ENCODE data around the gene GLRB. TPM values are rescaled to one million over a fixed set of nuclear protein-coding genes. Genes with fewer than 3 reads are reported as not detected.

GLRB gene
- total and polyA plus RNA-seq, 9 of the 15 experiments (the other 6 are each of a cell fraction or from before 2014, with no cell fraction given): not detected

DNA sequence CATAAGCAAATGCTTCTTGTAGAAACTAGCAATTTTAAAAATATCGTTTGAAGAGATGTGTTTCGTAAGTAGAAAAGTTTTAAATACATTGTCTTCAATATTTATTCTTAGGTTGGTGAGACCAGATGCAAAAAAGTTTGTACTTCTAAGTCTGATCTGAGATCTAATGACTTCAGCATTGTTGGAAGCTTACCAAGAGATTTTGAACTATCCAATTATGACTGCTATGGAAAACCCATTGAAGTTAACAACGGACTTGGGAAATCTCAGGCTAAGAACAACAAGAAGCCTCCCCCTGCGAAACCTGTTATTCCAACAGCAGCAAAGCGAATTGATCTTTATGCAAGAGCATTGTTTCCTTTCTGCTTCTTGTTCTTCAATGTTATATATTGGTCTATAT is 94.4 kb downstream of the GLRB start:
- WGBS (ENCODE audit: insufficient coverage, low coverage, missing lambda C conversion rate): 0% methylated on average over 5 of the region's 5 CpGs
- FAIRE-seq: no peak
- intact Hi-C loops (cut with micrococcal nuclease): no loop called here

DNA sequence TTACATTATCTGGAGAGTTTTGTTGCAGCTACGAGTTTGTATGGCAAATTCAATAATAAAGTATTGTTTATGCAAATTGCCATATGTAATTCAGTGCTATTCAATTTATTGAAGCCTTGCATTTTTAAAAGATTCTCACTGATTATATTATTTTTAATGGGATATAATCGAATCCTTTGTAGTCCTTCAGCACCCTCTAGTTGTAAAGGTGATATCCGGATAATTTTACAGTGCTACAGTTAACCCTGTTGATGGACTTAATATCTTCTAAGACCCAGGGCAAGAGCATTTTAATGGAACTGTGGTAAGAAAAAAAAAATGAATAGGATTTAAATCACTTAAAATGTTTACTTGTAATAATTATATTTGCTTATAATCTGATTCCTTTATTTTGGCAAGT is 96.1 kb downstream of the GLRB start:
- CTCF ChIA-PET (ENCODE audit: low intra/inter-chr PET ratio): no interaction called here

More for the DNA sequence above, 94.4 kb downstream of the GLRB start:
- Histone ChIP-seq H3K4me2 (ENCODE audit: insufficient read depth, low read length) (no peak overlapping the region), H3K79me2 (ENCODE audit: control insufficient read depth, insufficient read depth, low read length) (no peaks in the 10 kb centered on the region), H2AFZ (ENCODE audit: low read depth, low read length) (no peak overlapping the region), H3K36me3 (ENCODE audit: control insufficient read depth, insufficient read depth, low read length) (no peaks in the 10 kb centered on the region), H3K9me3 (replicated peaks; ENCODE audit: control insufficient read depth, insufficient read depth, low read depth, low read length) (no peaks in the 10 kb centered on the region), H3K4me3 (no peak overlapping the region), H3K4me1 (replicated peaks in 1 of 2; ENCODE audit: control insufficient read depth in 2 of 2, insufficient read depth in 2 of 2, low read length in 2 of 2) (no peaks in the 10 kb centered on the region), H3K9ac (ENCODE audit: insufficient read depth in 1 of 2, low read depth in 2 of 2, low read length in 2 of 2) (no peak overlapping the region), H3K9me1 (ENCODE audit: control insufficient read depth, insufficient read depth, low read length) (no peaks in the 10 kb centered on the region), H3K27me3 (ENCODE audit: control insufficient read depth in 2 of 2, insufficient read depth in 2 of 2, low read length in 2 of 2) (no peaks in the 10 kb centered on the region), H3K27ac (ENCODE audit: extremely low read depth, low read depth, low read length) (no peak overlapping the region), H4K20me1 (replicated peaks; ENCODE audit: control insufficient read depth, insufficient read depth, low read length) (no peaks in the 10 kb centered on the region)
- no peak for TF ChIP-seq DMBX1 (CRISPR knock-in tag; IDR thresholded peaks at IDR 0.05; ENCODE audit: borderline replicate concordance)
- no peak for TF ChIP-seq CSDE1 (IDR thresholded peaks at IDR 0.05)
- TF ChIP-seq NONO (IDR thresholded peaks at IDR 0.05; ENCODE audit: low read depth in 2 of 2, low read length in 1 of 2): no peak
- no peak for TF ChIP-seq TARDBP (IDR thresholded peaks at IDR 0.05)
- TF ChIP-seq ZNF695 (CRISPR knock-in tag; IDR thresholded peaks at IDR 0.05): no peak
- no peak for TF ChIP-seq ZSCAN29 (IDR thresholded peaks at IDR 0.05)
- ATAC-seq (no peak), DNase-seq (ENCODE audit: extremely low read depth in 1 of 4, low spot score in 3 of 4) (no peak)
- ChIA-PET POLR2A (no interaction called here), CTCF (ENCODE audit: low intra/inter-chr PET ratio) (no interaction called here)
- in situ Hi-C loops (cut with MboI): no loop called here
- no TSS peak for BruUV-seq (replicated peaks)

More for the DNA sequence above, 96.1 kb downstream of the GLRB start:
- TF ChIP-seq, protein P1, sequence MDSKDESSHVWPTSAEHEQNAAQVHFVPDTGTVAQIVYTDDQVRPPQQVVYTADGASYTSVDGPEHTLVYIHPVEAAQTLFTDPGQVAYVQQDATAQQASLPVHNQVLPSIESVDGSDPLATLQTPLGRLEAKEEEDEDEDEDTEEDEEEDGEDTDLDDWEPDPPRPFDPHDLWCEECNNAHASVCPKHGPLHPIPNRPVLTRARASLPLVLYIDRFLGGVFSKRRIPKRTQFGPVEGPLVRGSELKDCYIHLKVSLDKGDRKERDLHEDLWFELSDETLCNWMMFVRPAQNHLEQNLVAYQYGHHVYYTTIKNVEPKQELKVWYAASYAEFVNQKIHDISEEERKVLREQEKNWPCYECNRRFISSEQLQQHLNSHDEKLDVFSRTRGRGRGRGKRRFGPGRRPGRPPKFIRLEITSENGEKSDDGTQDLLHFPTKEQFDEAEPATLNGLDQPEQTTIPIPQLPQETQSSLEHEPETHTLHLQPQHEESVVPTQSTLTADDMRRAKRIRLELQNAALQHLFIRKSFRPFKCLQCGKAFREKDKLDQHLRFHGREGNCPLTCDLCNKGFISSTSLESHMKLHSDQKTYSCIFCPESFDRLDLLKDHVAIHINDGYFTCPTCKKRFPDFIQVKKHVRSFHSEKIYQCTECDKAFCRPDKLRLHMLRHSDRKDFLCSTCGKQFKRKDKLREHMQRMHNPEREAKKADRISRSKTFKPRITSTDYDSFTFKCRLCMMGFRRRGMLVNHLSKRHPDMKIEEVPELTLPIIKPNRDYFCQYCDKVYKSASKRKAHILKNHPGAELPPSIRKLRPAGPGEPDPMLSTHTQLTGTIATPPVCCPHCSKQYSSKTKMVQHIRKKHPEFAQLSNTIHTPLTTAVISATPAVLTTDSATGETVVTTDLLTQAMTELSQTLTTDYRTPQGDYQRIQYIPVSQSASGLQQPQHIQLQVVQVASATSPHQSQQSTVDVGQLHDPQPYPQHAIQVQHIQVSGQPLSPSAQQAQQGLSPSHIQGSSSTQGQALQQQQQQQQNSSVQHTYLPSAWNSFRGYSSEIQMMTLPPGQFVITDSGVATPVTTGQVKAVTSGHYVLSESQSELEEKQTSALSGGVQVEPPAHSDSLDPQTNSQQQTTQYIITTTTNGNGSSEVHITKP (IDR thresholded peaks at IDR 0.05; ENCODE audit: partially characterized antibody): no peak
- no peak for TF ChIP-seq SREBF1 (IDR thresholded peaks at IDR 0.05; ENCODE audit: borderline replicate concordance, low read depth, low read length)
- TF ChIP-seq, protein P2, sequence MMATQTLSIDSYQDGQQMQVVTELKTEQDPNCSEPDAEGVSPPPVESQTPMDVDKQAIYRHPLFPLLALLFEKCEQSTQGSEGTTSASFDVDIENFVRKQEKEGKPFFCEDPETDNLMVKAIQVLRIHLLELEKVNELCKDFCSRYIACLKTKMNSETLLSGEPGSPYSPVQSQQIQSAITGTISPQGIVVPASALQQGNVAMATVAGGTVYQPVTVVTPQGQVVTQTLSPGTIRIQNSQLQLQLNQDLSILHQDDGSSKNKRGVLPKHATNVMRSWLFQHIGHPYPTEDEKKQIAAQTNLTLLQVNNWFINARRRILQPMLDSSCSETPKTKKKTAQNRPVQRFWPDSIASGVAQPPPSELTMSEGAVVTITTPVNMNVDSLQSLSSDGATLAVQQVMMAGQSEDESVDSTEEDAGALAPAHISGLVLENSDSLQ (IDR thresholded peaks at IDR 0.05): no peak
- TF ChIP-seq, protein P3, sequence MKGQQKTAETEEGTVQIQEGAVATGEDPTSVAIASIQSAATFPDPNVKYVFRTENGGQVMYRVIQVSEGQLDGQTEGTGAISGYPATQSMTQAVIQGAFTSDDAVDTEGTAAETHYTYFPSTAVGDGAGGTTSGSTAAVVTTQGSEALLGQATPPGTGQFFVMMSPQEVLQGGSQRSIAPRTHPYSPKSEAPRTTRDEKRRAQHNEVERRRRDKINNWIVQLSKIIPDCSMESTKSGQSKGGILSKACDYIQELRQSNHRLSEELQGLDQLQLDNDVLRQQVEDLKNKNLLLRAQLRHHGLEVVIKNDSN (CRISPR knock-in tag; IDR thresholded peaks at IDR 0.05): no peak
- POLR2A ChIA-PET: no interaction called here
- Histone ChIP-seq H4K20me1 (replicated peaks; ENCODE audit: control insufficient read depth, insufficient read depth, low read length) (no peaks in the 10 kb centered on the region), H3K79me2 (ENCODE audit: control insufficient read depth, insufficient read depth, low read length) (no peaks in the 10 kb centered on the region), H3K9me3 (replicated peaks; ENCODE audit: control insufficient read depth, insufficient read depth, low read depth, low read length) (no peaks in the 10 kb centered on the region), H3K36me3 (ENCODE audit: control insufficient read depth, insufficient read depth, low read length) (no peaks in the 10 kb centered on the region), H3K4me2 (ENCODE audit: insufficient read depth, low read length) (no peak overlapping the region), H3K9me1 (ENCODE audit: control insufficient read depth, insufficient read depth, low read length) (no peaks in the 10 kb centered on the region), H3K27me3 (ENCODE audit: control insufficient read depth in 2 of 2, insufficient read depth in 2 of 2, low read length in 2 of 2) (no peaks in the 10 kb centered on the region), H3K27ac (ENCODE audit: extremely low read depth, low read depth, low read length) (no peak overlapping the region), H3K4me3 (no peak overlapping the region), H2AFZ (ENCODE audit: low read depth, low read length) (no peak overlapping the region), H3K9ac (ENCODE audit: insufficient read depth in 1 of 2, low read depth in 2 of 2, low read length in 2 of 2) (no peak overlapping the region), H3K4me1 (replicated peaks in 1 of 2; ENCODE audit: control insufficient read depth in 2 of 2, insufficient read depth in 2 of 2, low read length in 2 of 2) (no peaks in the 10 kb centered on the region)
- in situ Hi-C loops (cut with MboI) (no loop called here), intact Hi-C loops (cut with micrococcal nuclease) (no loop called here)
- ATAC-seq (no peak), DNase-seq (ENCODE audit: extremely low read depth in 1 of 4, low spot score in 3 of 4) (no peak), FAIRE-seq (no peak)
- 2% methylated on average over 3 of the region's 3 CpGs for WGBS (ENCODE audit: insufficient coverage, low coverage, missing lambda C conversion rate)
- no TSS peak for BruUV-seq (replicated peaks)

Data from K562 (cell line).